GM04503 (cell line): ENCODE results near the gene RIMKLB.

Experiments used
- DNase-seq: peaks from one replicate; pipeline ENCODE4 v3.0.0-alpha.2; 2012; ENCODE audit warnings: low read depth

RIMKLB gene, protein sequence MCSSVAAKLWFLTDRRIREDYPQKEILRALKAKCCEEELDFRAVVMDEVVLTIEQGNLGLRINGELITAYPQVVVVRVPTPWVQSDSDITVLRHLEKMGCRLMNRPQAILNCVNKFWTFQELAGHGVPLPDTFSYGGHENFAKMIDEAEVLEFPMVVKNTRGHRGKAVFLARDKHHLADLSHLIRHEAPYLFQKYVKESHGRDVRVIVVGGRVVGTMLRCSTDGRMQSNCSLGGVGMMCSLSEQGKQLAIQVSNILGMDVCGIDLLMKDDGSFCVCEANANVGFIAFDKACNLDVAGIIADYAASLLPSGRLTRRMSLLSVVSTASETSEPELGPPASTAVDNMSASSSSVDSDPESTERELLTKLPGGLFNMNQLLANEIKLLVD

DNA sequence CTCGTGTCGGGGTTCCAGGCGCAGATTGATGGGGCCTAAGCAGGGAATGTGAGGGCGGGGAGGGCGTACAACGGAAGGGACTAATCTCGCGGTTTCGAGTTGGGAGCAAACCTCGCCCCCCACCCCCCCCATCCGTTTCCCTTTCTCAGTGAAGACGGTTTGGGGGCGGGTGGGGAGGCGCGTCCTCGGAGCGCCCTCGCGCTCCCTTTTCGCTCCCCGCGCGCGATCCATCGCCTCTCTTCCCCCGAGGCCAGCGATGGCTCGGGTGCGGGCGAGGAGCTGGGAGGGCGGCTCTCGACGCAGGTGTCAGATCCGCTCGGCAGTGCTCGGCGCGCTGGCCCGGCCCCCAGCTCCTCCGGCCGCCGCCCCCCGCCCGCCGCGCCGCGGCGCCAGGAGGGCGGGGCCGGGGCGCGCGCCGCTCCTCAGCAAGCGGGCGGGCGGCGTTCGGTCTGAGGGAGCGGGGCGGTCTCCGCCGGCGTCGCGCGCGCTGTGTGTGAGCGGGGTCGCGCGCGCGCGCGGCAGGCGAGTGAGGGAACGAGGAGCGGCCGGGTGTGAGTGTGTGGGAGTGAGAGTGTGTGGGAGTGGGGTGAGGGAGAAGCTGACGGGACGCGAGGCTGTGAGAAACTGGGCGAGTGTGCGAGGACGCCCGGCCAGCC, at the start of gene RIMKLB:
RIMKLB (plus strand) TSS at position 516 of the 656 bp plus-strand sequence. CDS start 15,876 bp downstream, outside the sequence.
- no peak for DNase-seq

DNA sequence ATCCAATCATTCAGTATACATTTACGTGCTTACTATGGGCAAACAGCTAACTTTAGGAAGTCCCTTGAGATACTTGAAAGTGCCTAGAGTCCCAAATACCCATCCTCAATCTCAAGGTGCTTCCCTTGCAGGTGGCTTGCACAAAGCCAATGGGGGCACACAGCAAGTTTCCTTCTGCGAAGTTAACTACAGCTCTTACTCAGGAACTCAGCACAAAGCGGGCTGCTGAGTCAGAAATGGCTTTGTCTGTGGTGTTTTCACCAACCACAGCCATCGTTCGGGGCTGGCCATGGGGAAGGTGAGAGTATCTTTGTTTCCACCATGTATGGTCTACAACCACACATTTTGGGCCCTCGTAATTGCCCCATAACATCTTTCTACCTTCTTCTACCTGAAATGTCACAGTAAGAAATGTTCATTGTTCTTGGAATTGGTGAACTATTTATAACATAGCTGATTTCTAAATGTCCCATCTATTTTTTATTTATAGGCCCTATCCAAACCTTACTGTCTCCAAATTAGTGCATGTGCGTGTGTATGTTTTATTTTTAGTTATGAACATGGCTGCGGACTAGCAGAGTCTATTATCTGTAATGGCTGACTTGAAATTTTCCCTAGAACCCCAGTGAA, 49.1 kb upstream of the RIMKLB start:
- DNase-seq: no peak

DNA sequence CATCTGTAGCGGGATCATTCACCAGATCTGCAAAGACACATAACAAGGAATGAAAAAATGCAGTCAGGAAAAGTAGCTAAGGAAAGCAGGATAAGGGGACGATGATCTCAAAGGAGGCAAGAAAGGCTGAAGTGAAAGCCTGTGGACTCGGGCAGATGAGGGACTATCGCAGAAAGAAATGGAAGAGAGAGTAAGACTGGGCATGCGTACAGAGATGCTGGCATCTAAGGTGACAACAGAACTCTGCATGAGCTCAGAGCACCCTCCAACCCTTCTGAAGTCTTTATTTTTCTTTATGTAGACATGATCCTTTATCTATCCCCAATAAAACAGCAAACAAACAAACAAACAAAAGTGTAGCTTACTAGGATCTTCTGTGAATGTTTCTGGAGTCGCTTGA, 42.4 kb upstream of the RIMKLB start:
- DNase-seq: no peak

DNA sequence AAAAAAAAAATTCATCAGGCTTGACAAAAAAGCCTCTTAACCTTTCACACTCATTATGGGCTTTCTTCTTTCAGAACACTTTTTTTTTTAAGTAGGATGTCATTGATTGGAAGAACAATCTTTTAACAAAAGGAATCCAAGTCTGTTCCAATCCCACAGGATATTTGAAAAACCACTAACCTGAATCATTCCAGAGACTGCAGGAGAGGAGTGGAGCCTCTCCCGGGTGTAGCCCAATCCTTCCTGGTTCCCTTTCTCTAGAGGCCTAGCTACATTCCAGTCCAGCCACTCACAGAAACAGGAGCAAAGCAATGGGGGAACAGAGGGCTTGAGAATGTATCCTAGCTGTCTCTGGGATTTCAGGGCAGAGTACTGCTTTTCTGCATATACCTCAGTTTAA, 39.4 kb upstream of the RIMKLB start:
- DNase-seq: peak; percentile 81

DNA sequence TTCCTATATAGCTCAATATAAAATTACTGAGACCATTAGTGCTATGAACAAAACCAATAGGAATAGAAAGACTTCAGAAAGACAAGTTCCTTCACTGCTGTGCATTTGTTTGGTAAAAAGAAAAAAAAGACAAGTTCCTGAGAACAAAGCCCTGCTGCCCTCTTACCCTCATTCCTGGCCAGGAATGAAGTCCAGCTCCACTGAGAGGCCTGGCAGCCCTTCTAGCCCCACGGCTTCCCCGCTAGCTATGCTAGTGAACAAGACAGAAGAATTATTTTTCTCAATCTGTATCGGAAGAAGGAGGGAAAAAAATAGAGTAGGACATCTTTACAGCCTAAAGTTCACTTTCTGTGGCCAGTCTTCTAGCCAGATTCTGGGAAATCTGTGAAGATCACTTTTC, 36.8 kb upstream of the RIMKLB start:
- no peak for DNase-seq

DNA sequence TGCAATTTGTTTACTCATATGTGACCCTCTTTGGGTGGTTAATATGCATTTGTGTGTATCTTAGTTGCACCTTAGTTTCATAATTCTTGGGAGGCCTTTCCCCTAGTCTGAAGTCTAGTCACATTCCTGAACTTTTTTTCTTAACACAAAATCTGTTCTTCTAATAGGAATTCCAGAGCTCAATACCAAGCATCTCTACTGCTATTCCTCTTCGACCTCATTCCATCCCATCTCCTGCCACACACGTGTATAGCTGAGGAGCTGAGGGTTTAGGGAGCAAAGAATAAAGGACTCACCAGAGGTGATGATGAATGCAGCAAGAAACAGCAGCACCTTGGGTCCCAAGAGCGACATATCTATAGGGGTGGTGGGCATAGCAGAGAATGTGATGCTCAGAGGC, 36.0 kb upstream of the RIMKLB start:
- no peak for DNase-seq

DNA sequence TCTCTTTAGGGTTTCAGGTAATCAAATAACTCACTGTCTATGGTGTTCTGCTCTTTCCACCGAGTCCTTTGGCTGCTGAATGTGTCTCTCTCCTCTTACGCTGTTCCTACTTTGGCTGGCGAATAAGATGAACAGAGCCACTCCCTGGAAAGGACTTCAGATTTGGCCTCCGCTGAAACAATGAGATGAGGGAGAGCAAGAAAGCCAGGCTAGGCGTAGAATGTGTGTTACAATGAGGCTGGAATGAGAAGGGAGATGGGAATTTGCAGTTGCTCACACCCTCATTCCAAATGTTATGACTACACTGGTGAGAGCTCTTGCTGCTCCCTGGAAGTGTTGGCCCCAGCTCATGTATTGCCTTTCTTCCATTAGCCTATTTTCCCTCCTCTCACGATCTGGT, 35.2 kb upstream of the RIMKLB start, which contains the start of gene MFAP5:
MFAP5 (minus strand) TSS at position 234 of the 400 bp plus-strand sequence. CDS start 722 bp downstream, outside the sequence.
- DNase-seq: peak; percentile 68

DNA sequence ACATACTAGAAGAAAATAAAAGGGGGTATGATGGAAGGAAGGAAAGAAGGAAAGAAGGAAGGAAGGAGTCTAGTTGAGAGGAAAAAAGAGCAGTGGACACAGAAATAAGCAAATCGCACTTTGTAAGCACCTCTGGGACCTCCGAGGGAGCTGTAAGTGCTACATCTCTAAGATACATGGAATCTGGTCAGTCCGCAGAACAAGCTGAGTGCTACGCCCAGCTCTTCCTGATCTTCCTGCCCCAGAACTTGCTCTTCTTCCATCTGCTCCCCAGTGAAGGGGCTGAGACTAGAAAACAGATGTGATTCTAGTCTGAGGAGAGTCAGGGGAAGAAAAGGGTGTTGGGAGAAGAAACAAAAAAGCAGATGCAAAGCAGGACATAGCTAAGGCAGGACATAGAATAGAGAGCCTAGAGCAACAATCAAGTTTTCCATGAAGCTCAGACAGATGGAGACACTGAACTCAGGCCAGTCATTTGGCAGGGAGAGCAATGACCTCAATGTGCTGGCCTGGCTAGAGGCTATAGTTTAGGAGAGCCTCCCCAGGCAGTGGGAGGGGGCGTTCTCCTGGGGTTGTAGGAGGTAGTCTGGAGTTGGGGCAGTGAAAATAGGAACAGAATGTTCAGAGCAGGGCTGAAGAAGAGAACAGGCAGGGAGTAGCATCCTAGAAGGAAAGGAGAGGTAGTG, 33.4 kb upstream of the RIMKLB start:
- DNase-seq: no peak

DNA sequence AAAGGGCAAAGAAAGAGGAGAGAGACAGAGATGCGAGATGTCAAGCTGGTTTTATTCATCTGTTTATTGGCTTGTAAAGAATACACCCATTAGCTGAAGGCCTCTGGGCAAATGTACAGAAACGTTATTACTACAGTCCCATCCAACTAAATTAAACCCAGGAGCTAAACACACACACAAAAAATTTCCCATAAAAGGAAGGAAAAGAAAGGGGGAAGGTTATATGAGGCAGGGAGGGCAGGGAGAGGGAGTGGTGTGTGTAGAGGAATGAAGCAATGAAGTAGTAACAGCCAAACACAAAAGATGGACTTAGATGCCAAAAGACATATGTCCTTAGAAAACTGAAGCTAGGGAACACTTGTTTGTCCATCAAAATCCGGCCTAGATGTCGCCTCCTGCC, 32.0 kb upstream of the RIMKLB start:
- no peak for DNase-seq

DNA sequence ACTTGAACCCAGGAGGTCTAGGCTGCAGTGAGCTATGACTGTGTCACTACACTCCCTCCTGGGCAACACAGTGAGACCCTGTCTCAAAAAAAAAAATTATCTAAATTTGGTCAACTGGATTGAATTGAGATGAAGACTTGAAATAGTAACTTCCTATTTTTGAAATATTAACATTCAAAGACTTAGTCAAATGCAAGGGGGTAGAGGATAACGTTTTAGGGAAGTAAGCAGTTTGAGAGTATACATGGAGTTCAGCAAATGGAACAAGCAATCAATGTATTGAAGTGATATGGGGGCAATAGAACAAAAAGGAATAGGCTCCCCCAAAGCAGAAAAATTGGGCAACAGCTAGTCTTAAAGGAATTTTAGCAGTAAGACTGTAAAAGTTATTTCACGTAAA, 30.5 kb upstream of the RIMKLB start:
- DNase-seq: no peak

DNA sequence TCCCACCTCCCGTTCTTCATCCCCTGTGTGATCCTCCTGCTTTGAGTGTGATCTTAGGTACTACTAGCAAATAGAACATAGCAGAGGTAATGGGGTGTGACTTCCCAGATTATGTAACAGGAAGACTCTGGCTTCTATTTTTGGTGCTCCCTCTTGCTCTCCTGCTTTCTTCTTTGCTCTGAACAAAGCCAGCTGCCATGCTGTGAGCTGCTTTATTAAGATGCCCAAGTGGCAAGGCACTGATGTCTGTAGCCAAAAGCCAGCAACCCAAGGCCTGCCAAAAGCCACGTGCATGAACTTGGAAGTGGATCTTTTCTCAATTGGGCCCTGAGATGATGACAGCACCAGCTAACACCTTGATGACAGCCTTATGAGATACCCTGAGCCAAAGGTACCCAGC, 29.4 kb upstream of the RIMKLB start:
- no peak for DNase-seq

DNA sequence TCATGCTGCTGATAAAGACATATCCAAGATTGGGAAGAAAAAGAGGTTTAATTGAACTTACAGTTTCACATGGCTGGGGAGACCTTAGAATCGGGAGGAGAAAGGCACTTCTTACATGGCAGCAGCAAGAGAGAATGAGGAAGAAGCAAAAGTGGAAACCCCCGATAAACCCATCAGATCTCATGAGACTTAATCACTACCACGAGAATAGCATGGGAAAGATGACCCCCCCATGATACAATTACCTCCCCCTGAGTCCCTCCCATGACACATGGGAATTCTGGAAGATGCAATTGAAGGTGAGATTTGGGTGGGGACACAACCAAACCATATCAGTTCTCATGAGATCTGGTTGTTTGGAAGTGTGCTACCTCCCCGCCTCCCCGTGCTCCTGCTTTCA, 25.4 kb upstream of the RIMKLB start:
- no peak for DNase-seq

DNA sequence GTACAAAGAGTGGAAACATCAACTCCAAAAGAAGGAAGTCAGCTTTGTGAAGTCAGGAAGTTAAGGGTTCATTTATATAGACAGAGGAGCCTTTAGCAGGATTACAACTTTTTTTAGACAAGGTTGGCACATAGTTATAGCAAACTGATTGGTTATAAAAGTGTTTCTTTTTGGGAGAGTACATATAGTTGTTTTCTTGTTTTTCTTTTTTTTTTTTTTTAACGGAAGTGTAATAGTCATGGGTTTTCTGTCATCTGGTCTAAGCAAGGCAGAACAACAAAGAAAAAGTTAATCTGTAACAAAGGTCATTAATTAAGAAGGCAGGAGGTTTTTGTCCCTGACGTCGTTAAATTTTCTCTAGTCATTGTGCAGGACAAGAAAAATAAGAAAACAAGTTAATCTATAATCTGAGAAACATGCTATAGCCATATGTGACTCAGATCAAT, 22.2 kb upstream of the RIMKLB start:
- DNase-seq: no peak

DNA sequence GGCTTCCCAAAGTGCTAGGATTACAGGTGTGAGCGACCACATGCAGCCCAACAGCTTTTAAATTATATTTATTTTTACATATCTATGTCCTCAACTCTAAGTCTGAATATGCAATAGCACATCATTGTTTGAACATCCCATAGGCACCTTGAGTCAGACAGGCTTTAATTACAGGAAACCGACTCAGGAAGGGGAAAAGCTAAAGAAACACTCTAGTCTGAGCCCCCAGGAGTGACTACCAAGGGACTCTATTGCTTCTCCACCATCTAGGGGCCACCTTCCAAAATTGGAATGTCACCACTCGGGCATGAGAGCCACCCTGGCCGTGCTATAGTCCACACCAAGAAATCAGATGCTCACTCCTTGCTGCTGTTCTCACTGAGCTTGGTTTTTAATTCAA, 21.1 kb upstream of the RIMKLB start:
- no peak for DNase-seq

DNA sequence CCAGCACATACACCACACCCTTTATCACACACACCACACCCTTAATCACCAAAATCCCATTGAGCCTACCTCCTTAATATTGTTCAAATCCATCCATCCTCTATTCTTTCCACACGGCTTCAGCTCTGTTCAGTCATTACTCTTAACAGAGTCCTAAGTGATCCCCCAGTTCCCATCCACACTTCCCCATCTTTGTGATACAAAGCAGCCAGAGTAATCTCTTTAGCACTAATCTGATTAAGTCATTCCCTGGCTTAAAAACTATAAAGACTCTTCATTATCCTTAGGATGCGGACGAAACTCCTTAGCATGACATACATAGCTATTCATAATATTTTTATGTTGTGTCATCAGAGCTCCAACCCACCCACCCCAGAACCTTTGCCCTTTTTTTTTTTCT, 20.4 kb upstream of the RIMKLB start:
- no peak for DNase-seq

DNA sequence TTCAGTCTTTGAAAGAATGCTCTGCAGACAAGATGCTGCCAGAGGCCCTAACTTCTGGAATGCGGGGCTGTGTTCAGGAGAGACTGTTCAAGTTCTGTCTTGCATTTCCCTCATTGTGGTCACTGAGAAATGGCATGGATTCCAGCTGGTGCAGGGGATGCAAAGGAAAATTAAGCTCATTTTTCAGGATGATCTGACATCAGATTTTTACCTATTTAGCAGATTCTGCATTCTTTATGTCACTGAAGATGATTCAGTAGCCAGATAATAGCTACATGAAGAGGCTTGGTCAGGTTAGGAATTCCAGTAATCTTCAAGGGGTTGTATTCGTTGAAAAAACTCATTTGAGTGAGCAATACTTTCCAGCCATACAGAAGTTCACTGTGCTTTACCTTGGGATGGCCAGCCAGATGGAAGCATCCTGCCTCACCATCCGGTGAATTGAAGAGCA, 19.1 kb upstream of the RIMKLB start:
- DNase-seq: no peak

DNA sequence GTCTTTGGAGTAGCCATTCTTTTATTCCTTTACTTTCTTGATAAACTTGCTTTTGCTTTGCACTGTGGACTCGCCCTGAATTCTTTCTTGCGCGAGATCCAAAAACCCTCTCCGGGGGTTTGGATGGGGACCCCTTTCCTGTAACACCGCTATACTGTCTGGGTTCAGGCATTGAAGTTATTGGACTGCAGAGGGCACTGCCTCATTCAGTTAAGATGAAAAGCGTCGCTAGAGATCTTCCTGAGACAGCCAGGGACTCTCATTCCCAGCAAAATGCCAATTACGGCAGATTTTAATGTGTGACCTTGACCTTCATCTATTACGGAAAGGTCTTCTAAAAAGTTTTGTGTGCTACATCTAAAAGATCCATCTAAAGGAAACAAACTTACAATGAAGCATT, 17.3 kb upstream of the RIMKLB start:
- no peak for DNase-seq

DNA sequence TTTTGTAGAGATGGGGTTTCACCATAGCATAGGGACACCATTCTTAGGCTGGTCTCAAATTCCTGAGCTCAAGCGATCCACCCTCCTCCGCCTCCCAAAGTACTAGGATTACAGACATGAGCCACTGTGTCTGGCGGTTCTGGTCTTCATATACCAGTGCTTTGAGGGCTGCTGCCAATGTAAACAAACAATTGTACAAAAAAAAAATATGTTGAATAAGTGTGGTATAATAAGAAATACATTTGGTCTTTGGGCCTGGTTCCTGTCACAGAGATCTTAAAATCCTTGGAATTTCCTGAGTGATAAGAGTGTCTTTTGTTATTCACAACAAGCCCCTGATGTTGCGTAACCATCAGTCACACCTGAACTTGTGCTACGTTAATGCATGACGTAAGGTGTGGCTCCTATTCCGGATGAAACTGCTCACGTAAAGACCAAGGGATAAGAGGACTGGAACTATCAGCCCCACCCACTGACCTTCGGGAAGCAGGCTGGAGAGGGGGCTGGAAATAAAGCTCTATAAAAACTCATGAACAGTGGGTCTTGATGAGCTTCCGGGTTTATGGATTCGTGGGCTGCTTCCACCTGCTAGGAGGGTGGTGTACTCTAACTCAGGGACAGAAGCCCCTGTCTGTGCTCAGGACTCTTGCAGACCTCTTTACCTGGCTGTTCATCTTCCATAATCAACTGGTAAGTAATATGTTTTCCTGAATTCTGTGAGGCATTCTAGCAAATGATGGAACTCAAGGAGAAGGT, 16.5 kb upstream of the RIMKLB start:
- no peak for DNase-seq

DNA sequence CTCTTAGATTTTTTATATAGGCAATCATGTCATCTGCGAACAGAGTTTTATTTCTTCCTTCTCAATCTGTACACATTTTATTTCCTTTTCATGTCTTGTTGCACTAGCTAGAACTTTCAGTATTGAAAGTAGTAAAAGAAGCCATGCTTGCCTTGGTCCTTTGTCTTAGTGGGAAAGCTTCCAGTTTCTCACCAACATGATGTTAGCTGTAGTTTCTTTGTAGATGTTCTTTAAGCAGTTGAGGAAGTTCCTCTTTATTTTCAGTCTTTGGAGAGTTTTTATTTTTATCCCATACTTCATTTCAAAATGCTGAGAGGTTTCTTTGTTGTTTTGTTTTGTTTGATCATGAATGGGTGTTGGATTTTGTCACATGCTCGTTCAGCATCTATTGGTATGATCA, 12.7 kb upstream of the RIMKLB start:
- DNase-seq: no peak

DNA sequence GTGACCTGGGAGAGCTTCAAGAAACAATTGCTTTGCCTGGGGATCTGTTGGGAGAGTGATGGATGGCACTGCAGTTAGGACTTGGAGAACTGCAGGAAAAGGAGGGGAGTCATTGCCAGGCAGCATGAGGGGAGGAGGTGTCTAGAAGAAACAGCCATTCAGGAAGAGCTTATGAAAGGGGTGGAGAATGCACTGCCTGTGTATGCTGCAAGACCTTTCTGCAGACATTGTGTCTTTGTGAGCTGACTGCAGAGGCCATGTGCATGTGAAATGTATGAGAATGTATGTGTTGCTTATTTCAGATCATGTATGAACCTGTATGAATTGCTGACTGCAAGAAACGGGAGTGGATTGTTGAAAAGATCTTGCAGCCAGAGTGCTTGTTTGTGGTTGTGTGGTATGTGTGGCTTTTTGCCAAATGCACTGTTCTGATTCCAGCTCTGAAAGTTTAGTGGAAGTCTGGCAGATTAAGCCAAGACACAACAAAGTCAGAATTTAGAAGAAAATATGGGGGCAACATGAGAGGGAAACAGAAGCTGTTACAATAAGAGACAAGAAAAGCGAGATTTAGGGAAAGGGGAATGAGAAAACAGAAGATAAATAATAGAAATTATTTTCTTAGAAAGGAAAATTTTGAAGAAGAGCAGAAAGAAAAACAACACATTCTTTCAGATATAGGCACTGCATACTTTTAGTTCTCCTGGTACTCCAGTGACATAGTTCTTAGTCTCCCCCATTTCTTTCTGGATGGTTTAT, 9.8 kb upstream of the RIMKLB start:
- no peak for DNase-seq

DNA sequence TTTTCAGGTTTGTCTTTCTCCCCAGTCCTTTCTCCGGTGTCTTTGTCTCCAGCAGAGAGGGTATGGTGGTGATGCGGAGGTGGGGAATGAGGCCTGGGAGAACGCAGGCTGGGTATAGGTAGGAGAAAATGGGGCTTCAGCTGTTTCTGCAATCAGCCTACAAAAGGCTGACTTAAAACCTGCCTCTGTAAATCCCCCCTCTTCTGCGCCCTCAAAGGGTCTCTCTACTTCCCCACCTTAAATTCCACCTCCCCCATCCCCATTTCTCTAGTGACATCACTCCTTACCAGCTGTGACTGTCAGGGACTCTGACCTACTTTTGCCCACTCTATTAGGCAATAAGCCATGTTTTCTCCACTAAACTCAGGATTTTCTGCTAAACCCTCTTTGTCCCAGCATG, 8.1 kb upstream of the RIMKLB start:
- no peak for DNase-seq
